ENCODE data around the gene MYH15.

Gene MYH15

DNA sequence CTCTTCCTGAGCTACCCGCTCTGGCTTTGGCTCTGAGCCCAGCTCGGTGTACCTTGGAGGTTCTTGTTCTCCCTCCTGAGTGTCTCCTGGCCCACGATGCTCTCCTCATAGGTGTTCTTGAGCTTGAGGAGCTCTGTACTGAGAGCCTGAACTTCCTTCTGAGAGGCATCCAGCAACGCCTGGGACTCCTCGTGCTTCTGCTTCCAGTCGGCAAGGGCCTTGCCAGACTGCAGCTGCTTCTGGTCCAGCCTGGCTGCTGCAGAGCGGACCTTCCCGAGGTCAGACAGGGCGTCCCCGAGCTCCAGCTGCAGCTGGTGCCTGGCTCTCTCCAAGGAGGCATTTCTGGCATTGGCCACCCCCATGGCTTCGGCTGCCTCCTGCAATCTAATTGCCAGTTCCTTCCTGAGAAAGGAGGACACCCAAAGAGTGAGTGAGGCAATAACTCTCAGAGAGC, 99.8 kb downstream of the MYH15 start:
- DNase-seq = no peak

- no peak for DNase-seq
Measured at GRCh38 chr3:108409800-108410178, 100.6 kb downstream of the MYH15 start.

- DNase-seq = no peak
Measured at GRCh38 chr3:108408883-108409799, 101.3 kb downstream of the MYH15 start.

DNA sequence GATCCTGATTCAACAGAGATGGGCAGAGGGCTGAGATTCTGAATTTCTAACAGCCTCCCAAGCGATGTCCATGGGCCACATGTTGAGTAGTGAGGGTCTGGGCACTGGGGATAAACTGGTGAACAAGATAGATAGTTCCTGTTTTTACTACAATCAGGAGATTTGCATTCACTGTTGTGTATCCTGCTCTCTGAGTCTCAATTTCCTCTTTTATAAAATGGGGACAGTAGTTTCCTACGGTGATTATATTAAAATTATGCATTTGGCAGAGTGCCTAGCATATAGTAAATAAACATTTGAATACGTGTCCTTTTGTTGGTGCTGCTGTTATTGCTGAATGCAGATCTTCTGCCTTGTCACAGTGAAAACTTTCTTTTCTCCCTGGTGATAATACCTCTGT, 102.5 kb downstream of the MYH15 start:
- no peak for DNase-seq

- DNase-seq = peak; percentile 48
Measured at GRCh38 chr3:108406661-108407206, 103.7 kb downstream of the MYH15 start.

GRCh38 chr3:108406063-108406660, 104.2 kb downstream of the MYH15 start:
- peak; percentile 36 for DNase-seq

GRCh38 chr3:108404368-108404767, 106.0 kb downstream of the MYH15 start:
- DNase-seq = no peak

- no peak for DNase-seq
Measured at GRCh38 chr3:108403686-108404345, 106.6 kb downstream of the MYH15 start.

DNA sequence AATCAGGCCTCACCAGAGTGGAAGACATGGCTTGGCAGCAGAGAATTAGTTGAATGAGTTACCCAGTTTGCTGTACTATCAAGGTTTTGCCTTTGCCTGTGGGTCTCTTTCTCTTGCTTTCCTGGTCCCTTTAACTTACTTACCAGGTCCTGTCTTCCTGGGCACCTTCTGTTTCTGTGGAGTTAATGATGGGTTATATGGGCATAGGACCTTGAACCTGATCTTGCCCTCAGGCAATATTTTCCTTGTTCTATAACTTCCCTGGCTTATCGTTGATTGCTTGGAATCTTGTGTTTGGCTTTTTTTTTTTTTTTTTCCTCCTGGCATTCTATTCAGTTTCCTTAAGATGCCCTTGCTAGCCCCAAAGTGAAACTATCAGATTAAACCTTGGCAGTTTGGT, 107.2 kb downstream of the MYH15 start:
- no peak for DNase-seq

GRCh38 chr3:108401836-108402235, 108.6 kb downstream of the MYH15 start:
- DNase-seq = no peak

- no peak for DNase-seq
Measured at GRCh38 chr3:108398510-108398909, 111.9 kb downstream of the MYH15 start.

GRCh38 chr3:108396336-108396735, 114.1 kb downstream of the MYH15 start:
- DNase-seq = no peak

DNA sequence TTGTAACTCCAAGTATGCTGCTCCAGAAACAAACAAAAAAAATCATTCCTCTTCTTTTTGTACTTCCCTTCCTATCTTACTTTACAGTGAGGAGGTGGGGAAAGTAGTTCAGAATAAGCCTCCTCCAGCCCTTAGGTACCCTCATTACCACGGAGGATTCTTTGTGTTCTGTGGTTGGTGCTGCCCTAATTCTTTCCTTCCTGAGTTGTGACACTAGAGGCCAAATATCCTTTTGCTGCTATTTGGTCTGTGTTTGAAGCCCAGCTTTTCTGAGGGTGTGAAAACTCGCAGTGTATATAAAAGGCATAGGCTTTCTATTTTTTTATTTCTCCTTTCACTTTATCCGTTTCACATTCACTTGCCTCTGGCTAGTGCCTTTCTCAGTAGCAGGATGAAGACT, 115.8 kb downstream of the MYH15 start:
- DNase-seq = no peak

GRCh38 chr3:108394016-108394415, 116.4 kb downstream of the MYH15 start:
- DNase-seq = no peak

DNA sequence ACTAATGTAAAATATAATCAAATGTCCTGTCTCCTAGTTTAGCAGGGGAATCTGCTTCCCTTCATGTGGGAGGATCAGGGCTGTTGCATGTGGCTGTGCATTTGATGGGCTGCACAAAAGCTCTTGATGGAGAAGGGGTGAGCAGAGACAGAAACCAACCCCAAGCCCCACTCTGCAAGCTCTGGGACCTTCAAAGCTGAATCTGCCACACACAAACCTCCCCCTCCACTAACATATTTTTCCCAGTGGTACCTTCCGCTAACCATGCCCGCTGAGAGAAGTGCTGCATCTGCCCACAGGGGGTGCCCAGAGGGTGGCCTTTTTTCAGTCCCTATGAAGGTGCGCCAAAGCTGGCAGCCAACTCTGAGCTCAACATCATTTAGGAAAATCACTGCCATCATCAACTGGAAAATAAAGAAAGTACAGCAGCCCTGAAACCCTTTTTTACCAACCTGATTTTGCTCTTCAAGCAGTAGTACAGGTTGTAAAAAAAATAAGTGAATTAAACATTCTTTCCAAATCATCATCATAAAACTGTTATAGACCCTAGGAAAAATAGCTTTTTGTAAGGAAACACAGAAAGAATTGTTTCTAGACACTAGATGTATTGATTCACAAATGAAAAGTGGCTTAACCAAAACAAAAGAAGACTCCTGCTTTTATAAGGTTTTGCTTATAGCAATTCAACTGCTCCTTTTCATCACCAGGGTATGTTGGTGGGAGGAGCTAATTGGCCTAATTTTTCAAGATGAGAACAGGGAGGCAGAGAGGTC, 117.1 kb downstream of the MYH15 start:
- no peak for DNase-seq

DNA sequence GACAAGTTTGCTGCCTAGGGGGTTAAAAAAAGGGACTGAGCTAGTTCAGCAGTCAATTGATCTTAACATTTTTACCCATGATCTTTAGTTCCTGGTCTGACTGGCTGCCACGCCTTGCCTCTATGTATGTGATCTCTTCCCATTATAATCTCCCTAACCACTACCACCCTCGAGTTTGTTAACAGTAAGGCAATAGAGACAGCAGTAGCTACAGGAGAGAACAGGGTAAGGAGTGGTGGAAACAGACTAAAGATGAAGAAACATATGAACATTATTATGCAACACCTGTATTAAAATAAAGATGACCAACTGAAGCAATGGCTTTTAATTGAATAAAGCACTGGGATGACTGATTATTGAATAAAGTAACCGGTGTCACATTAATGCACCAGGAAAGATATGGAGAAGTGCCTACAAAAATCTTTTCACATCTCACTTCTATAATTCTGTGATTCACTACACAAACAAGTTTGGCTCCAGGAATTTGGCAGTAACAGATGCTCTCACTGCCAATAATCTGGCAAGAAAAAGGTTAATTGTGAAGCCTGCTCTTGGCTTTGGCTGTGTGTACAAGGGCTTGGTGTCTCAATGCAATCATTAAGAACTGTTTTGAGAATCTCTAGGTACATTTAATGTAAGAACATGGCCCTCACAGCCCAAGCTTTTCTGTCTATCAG, 118.3 kb downstream of the MYH15 start:
- DNase-seq = no peak

DNA sequence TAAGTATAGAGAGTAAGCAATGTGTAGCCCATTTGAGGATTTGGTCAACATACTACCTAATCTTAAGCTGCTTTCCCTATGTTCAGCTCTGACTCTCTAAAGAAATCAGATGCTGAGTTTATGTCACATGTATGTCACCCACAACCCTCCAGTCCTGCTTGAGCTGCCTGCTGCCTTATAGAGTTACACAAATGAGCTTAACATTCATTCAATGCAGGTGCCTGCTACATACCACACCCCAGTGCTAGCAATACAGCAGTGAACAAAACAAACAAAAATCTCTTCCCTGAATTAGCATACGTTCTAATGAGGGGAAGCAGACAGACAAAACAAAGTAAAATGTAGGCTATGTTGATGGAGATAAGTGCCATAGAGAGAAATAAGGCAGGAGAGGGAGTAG, 121.0 kb downstream of the MYH15 start:
- DNase-seq = no peak

DNA sequence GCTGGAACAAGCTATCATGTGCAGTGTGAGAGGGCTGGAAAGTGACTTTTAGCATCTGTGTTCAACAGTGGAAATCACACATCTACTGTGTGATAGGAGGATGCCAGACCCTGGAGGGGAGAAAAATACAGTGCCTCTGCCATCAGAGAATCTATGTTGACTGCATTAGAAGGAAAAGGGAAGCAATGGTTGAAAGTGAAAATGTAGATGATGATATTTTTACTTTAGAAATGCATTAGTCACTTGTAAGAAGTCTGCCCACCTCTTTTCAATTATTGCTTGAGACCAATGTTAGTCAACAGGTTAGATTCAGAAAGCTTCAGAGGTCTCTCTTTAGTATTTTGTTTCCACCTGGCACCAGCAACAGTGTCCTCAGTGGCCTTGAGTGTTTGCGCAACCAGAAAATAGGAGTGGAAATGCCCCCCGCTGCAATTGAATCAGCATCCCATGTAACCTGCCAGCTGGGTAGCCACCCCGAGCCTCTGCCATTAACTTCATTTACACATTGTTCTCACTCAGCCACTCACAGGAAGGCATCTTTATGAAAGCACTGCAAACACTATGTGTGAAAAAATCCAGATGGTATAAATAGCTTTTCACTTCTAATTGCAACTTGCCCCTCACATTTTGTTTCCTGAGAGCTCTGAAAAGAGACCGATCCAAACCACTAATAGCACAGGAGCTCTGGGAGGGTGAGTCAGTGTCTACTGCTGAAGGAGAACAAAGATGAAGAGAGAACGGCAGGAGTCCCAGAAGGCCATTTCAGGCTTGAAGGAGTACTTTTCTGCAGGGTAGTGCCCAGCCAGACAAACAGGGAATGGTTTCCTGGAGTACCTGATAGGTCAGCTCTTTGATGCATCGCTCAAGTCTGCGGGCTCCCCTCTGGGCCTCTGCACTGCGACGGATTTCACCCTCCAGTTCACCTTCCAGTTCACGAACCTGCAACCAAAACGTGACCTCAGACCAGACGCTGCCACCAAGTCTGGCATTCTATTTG, 122.0 kb downstream of the MYH15 start:
- no peak for DNase-seq

DNA sequence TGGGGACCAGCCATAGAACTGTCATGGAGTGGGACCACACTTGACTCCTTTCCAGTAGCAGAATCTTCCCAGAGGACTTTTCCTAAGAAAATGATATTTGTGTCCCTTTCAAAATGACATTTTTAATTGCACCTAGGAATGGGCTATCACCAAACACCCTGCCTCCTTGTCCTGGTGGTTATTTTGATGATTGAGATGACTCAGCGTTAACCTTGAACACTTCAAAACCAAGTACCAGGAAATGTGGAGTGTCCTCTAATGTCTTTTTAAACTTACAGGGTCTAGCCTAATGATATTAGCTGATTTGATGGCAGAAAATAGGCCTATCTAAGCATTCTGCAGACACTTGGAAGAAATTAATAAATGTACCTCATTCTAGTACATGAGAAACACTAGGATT, 123.3 kb downstream of the MYH15 start:
- DNase-seq = no peak

DNA sequence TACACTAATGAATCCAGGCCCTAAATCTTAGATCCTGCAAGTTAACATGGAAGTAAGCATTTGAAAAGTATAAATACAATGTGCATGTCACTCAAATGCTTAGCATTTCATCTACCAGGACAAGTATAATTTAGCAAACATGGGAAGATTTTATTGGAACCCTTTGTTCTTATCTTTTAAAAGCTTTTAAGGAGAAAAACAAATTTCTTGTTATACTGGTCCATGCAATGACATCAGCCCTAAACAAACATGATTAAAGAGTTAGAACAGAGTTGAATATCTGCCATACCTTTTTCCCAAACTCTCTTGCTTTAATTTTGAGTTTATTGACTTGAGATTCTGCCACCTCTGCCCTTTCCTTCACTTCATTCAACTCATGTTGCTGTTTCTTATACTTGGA, 127.1 kb downstream of the MYH15 start:
- DNase-seq = no peak
